GM18499 (cell line): ENCODE measurements around the gene PROK2.

Source experiments
- ATAC-seq: cut with Tn5 transposase; IDR thresholded peaks from one replicate; pipeline ENCODE4 v1.9.1; 2021; ENCODE audit warnings: moderate number of reproducible peaks; ENCODE audit not compliant: insufficient read depth, unreplicated experiment

PROK2 gene

GRCh38 chr3:71751602-71752001 lies 33.3 kb downstream of the PROK2 start:
- ATAC-seq = no peak

GRCh38 chr3:71744738-71745137 lies 40.2 kb downstream of the PROK2 start:
- no peak for ATAC-seq

- no peak for ATAC-seq
Observed at GRCh38 chr3:71742621-71743020, 42.3 kb downstream of the PROK2 start.

GRCh38 chr3:71734881-71735280 lies 50.1 kb downstream of the PROK2 start:
- ATAC-seq = no peak

- no peak for ATAC-seq
Observed at GRCh38 chr3:71733319-71733718, 51.6 kb downstream of the PROK2 start.

GRCh38 chr3:71732637-71733036 lies 52.3 kb downstream of the PROK2 start:
- ATAC-seq = no peak

GRCh38 chr3:71728632-71729342 lies 56.2 kb downstream of the PROK2 start:
- no peak for ATAC-seq

- no peak for ATAC-seq
Observed at GRCh38 chr3:71726146-71726545, 58.8 kb downstream of the PROK2 start.

- no peak for ATAC-seq
Observed at GRCh38 chr3:71725271-71725991, 59.5 kb downstream of the PROK2 start, which contains the start of gene EIF4E3. Gene EIF4E3, minus strand, starts transcription at chr3:71725402. Its CDS starts 35 bp downstream, at chr3:71725367.

- no peak for ATAC-seq
Observed at GRCh38 chr3:71724584-71725270, 60.2 kb downstream of the PROK2 start.

- no peak for ATAC-seq
Observed at GRCh38 chr3:71724171-71724453, 60.8 kb downstream of the PROK2 start.

GRCh38 chr3:71723452-71724170 lies 61.3 kb downstream of the PROK2 start:
- no peak for ATAC-seq

- no peak for ATAC-seq
Observed at GRCh38 chr3:71722693-71723092, 62.3 kb downstream of the PROK2 start.
